Cardiac muscle cell (in vitro differentiated cells and primary cell): ENCODE results near the gene CARMIL1. TPM values are rescaled to one million over a fixed set of nuclear protein-coding genes. Genes with fewer than 3 reads are reported as not detected.

Source experiments
- DNase-seq, 2 donors: peaks; one replicate each; pipeline versions ENCODE4 v3.0.0 to v3.0.0-alpha.2; 2010 to 2017; ENCODE audit warnings: low read depth in 1 of 2, low spot score in 1 of 2
- H3K27ac ChIP-seq: fragments of 200-600 bp; sonication (generic); 2 replicates; pipeline ENCODE4 v1.5.1; 2016
- H3K27me3 ChIP-seq: fragments of 200-600 bp; sonication (generic); 2 replicates; pipeline ENCODE4 v1.6.0; 2016; ENCODE audit warnings: control low read depth
- H3K36me3 ChIP-seq: fragments of 200-600 bp; sonication (generic); 2 replicates; pipeline ENCODE4 v1.5.1; 2016; ENCODE audit warnings: control low read depth
- H3K4me1 ChIP-seq: fragments of 200-600 bp; sonication (generic); 2 replicates; pipeline ENCODE4 v1.8.1; 2017; ENCODE audit warnings: low read depth, mild to moderate bottlenecking, mixed run types
- H3K4me3 ChIP-seq: fragments of 200-600 bp; sonication (generic); 2 replicates; pipeline ENCODE4 v1.5.1; 2016; ENCODE audit warnings: mild to moderate bottlenecking
- H3K9me3 ChIP-seq: fragments of 200-600 bp; sonication (generic); 2 replicates; pipeline ENCODE4 v1.5.1; 2017; ENCODE audit warnings: low read depth, mild to moderate bottlenecking, control low read depth
- polyA plus RNA-seq: library from polyadenylated mRNA; unstranded; fragments of >200 nt; fragmentation: Nextera tagmentation; extraction: Ambion mirVana; gene quantifications from 2 replicates; pipeline ENCODE4 v1.2.1, GENCODE V29; 2016
- total RNA-seq: library from RNA; depleted of rRNA; stranded (reverse); fragments of >200 nt; gene quantifications from 2 replicates; pipeline ENCODE4 v1.2.3, GENCODE V29; 2016
- TF ChIP-seq, protein P1 (sequence below): IDR thresholded peaks from 2 replicates; pipeline ENCODE4 v1.5.1; 2012; ENCODE audit warnings: low read depth, mild to moderate bottlenecking, low read length

CARMIL1 gene
- total and polyA plus RNA-seq, 2 experiments from 2014 or later = 15.7 to 63.6 TPM

DNA sequence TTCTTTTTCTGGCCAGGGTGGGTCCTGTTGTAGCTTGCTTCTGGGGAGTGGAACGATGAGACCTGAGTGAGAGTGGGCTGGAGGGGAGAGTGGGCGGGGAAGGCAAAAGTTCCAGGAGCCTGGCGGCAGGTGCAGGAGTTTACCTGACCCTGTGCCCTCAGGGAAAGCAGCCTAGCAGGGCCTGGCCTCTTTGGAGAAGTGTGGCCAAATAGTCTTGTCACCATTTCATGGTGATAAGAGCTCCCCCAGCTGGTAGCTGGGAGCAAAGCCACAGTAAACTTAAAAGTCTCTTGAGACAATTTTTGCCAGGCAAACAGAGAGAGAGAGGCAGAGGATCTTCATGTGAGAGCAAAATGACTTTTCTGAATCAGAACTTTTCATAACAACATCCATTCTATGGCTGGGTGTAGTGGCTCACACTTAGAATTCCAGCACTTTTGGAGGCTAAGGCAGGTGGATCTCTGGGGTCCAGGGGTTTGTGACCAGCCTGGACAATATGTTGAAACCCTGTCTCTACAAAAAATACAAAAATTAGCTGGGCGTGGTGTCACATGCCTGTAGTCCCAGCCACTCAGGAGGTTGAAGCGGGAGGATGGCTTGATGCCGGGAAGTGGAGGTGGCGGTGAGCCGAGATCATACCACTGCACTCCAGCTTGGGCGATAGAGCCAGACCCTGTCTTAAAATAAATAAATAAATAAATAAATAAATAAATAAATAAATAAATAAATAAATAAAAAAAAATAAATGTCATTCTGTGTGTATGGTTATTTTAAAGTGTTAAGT is 211.0 kb downstream of the CARMIL1 start:
- H3K27me3 ChIP-seq = no peaks in the 10 kb centered on the region
- H3K9me3 ChIP-seq = no peaks in the 10 kb centered on the region
- no peak overlapping the region for H3K27ac ChIP-seq
- peak; percentile 86 to 92 for DNase-seq
- H3K4me1 ChIP-seq = peaks cover 42% of the 10 kb centered on the region
- TF ChIP-seq, protein P1, sequence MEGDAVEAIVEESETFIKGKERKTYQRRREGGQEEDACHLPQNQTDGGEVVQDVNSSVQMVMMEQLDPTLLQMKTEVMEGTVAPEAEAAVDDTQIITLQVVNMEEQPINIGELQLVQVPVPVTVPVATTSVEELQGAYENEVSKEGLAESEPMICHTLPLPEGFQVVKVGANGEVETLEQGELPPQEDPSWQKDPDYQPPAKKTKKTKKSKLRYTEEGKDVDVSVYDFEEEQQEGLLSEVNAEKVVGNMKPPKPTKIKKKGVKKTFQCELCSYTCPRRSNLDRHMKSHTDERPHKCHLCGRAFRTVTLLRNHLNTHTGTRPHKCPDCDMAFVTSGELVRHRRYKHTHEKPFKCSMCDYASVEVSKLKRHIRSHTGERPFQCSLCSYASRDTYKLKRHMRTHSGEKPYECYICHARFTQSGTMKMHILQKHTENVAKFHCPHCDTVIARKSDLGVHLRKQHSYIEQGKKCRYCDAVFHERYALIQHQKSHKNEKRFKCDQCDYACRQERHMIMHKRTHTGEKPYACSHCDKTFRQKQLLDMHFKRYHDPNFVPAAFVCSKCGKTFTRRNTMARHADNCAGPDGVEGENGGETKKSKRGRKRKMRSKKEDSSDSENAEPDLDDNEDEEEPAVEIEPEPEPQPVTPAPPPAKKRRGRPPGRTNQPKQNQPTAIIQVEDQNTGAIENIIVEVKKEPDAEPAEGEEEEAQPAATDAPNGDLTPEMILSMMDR = peak; percentile 89
- peaks cover 5% of the 10 kb centered on the region for H3K36me3 ChIP-seq
- no peak overlapping the region for H3K4me3 ChIP-seq

- peaks cover 15% of the 10 kb centered on the region for H3K4me1 ChIP-seq
- H3K36me3 ChIP-seq = peaks cover 9% of the 10 kb centered on the region
- DNase-seq = no peak
- H3K4me3 ChIP-seq = no peak overlapping the region
- H3K27me3 ChIP-seq = no peaks in the 10 kb centered on the region
- no peak overlapping the region for H3K27ac ChIP-seq
- TF ChIP-seq, protein P1 = no peak
- no peaks in the 10 kb centered on the region for H3K9me3 ChIP-seq
These were observed 213.8 kb downstream of the CARMIL1 start for GRCh38 chr6:25492951-25493350.

GRCh38 chr6:25494469-25494868 is 215.3 kb downstream of the CARMIL1 start:
- Histone ChIP-seq H3K36me3 (peaks cover 9% of the 10 kb centered on the region), H3K4me1 (peaks cover 10% of the 10 kb centered on the region), H3K27ac (no peak overlapping the region), H3K9me3 (no peaks in the 10 kb centered on the region), H3K4me3 (no peak overlapping the region), H3K27me3 (no peaks in the 10 kb centered on the region)
- TF ChIP-seq, protein P1 = no peak
- DNase-seq = no peak

DNA sequence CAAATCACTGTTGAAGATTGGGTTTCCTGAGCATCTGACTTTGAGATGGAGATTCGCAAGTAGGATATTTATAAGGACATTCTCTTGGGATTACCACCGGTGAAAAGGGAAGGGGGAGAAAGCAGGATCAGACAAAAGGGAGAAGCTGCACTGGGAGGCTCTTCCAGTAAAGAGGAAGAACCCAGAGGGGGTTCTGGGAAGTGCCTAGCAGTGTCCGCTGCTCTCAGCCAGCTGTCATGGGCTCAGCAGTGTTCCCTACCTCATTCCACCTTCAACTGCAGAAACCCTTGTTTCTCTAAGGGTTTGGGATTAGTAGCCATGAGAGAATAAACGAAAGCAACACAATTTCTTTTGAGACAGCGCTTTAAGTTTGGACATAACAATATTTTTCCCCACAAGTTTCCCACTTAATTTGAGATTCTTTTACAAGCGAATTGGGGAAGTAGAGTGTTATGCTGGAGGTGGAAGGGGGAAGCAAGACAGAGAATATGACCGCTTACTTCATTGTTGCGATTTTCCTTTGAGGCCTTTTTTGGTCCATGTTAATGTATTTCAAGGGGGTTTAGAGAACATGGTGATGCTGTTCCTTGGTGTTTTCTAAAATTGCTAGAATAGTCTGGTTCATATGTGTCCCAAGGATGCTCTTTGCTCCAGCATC is 218.3 kb downstream of the CARMIL1 start:
- peaks cover 13% of the 10 kb centered on the region for H3K4me1 ChIP-seq
- TF ChIP-seq, protein P1 = no peak
- H3K36me3 ChIP-seq = peaks cover 6% of the 10 kb centered on the region
- H3K27me3 ChIP-seq = no peaks in the 10 kb centered on the region
- DNase-seq = no peak
- H3K9me3 ChIP-seq = no peaks in the 10 kb centered on the region
- no peak overlapping the region for H3K4me3 ChIP-seq
- no peak overlapping the region for H3K27ac ChIP-seq

- Histone ChIP-seq H3K9me3 (no peaks in the 10 kb centered on the region), H3K4me1 (peaks cover 13% of the 10 kb centered on the region), H3K27ac (no peak overlapping the region), H3K4me3 (no peak overlapping the region), H3K27me3 (no peaks in the 10 kb centered on the region), H3K36me3 (peaks cover 6% of the 10 kb centered on the region)
- TF ChIP-seq, protein P1 = no peak
- DNase-seq = no peak
These were observed 219.3 kb downstream of the CARMIL1 start for GRCh38 chr6:25498505-25498904.
